ENCODE measurements around the gene MYO7A. TPM values are rescaled to one million over a fixed set of nuclear protein-coding genes. Genes with fewer than 3 reads are reported as not detected.

MYO7A gene
- total RNA-seq, 1 donor from 2014 or later, result 0.97 TPM

DNA sequence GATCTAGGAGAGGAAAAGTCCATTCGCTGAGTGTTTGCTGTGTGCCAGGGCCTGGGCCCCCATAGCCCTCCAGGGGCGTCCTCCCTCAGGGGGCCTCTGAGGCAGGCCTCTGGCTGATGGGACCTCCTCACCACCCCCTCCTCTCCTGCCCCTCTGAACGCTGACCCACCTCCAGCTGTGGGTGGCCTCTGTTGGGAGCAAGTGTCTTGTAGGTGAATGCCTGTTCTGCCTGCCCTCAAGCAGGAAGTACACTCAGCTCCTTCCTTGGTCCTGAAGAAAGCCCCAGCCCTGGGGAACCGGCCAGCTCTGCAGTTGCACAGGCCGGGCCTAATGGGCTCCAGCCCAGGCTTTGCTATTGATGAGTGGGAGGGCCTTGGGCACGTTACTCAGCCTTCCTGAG, 3.5 kb downstream of the MYO7A start:
- Mint-ChIP-seq H3K27me3 (ENCODE audit: insufficient read depth, low read depth) (peaks cover 3% of the 10 kb centered on the region), H3K27ac (no peak overlapping the region), H3K36me3 (no peaks in the 10 kb centered on the region), H3K4me3 (no peak overlapping the region), H3K4me1 (peaks cover 26% of the 10 kb centered on the region), H3K9me3 (no peaks in the 10 kb centered on the region)
- Histone ChIP-seq H3K27ac (no peak overlapping the region), H3K79me2 (ENCODE audit: low read depth) (no peaks in the 10 kb centered on the region), H3K4me1 (peaks cover 9% of the 10 kb centered on the region), H3K9me3 (ENCODE audit: low read depth) (no peaks in the 10 kb centered on the region), H2AFZ (replicated peaks) (no peak overlapping the region), H3K9ac (no peak overlapping the region), H3K4me3 (no peak overlapping the region), H3K36me3 (no peaks in the 10 kb centered on the region), H3K4me2 (no peak overlapping the region), H4K20me1 (ENCODE audit: low read depth) (no peaks in the 10 kb centered on the region), H3K27me3 (no peaks in the 10 kb centered on the region), H3F3A (ENCODE audit: low read depth) (peaks cover 5% of the 10 kb centered on the region)
- no peak for TF ChIP-seq EZH2phosphoT487 (IDR thresholded peaks at IDR 0.05)
- TF ChIP-seq CTCF (IDR thresholded peaks at IDR 0.05), result no peak
- TF ChIP-seq EZH2 (IDR thresholded peaks at IDR 0.05), result no peak
- no peak for DNase-seq (ENCODE audit: low spot score)

DNA sequence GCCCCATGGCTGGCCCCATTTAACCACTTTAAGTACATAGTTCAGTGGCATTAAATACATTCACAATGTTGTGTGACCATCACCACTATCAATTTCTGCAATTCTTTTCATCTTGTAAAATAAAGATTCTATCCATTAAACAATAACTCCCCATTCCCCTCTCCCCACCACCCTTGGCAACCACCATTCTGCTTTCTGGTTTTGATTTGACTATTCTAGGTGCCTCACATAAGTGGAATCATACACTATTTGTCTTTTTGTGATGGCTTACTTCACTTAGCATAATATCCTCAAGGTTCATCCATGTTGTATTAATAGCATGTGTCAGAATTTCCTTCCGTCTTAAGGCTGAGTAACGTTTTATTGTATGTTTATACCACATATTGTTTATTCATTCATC, 7.0 kb downstream of the MYO7A start:
- H3K4me3 Mint-ChIP-seq, result no peak overlapping the region
- peaks cover 14% of the 10 kb centered on the region for H3K4me1 Mint-ChIP-seq
- DNase-seq (ENCODE audit: low spot score), result no peak
- H3K27ac Mint-ChIP-seq, result no peak overlapping the region
- Histone ChIP-seq H3K4me3 (no peak overlapping the region), H3K36me3 (no peaks in the 10 kb centered on the region), H3K79me2 (ENCODE audit: low read depth) (no peaks in the 10 kb centered on the region), H2AFZ (replicated peaks) (no peak overlapping the region), H3K4me2 (no peak overlapping the region), H3K27me3 (no peaks in the 10 kb centered on the region), H3K9ac (no peak overlapping the region), H4K20me1 (ENCODE audit: low read depth) (no peaks in the 10 kb centered on the region), H3K4me1 (peaks cover 3% of the 10 kb centered on the region), H3F3A (ENCODE audit: low read depth) (no peaks in the 10 kb centered on the region), H3K27ac (no peak overlapping the region), H3K9me3 (ENCODE audit: low read depth) (no peaks in the 10 kb centered on the region)
- H3K36me3 Mint-ChIP-seq, result no peaks in the 10 kb centered on the region
- no peak for TF ChIP-seq CTCF (IDR thresholded peaks at IDR 0.05)
- H3K27me3 Mint-ChIP-seq (ENCODE audit: insufficient read depth, low read depth), result peaks cover 4% of the 10 kb centered on the region
- no peaks in the 10 kb centered on the region for H3K9me3 Mint-ChIP-seq

DNA sequence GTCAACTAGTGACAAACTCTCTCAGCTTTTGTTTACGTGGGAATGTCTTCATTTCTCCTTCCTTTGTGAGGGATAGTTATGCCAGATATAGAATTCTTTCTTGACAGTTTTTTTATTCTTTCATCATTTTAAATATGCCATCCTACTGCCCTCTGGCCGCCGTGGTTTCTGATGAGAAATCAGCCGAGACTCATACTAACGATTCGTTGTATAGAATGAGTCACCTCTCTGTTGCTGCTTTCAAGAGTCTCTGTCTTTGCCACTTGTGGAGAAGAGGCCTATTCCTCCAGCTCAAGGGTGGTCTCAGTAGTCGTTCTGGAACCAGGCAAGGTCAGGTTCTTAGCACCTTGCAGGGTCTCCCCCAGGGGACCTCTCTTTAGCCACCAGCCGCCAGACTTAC, 8.0 kb downstream of the MYO7A start:
- Histone ChIP-seq H3K9ac (no peak overlapping the region), H3K4me3 (no peak overlapping the region), H3K9me3 (ENCODE audit: low read depth) (no peaks in the 10 kb centered on the region), H3K79me2 (ENCODE audit: low read depth) (no peaks in the 10 kb centered on the region), H2AFZ (replicated peaks) (no peak overlapping the region), H3K27ac (no peak overlapping the region), H3K27me3 (no peaks in the 10 kb centered on the region), H3F3A (ENCODE audit: low read depth) (no peaks in the 10 kb centered on the region), H3K36me3 (no peaks in the 10 kb centered on the region), H3K4me1 (peaks cover 9% of the 10 kb centered on the region), H3K4me2 (no peak overlapping the region), H4K20me1 (ENCODE audit: low read depth) (no peaks in the 10 kb centered on the region)
- TF ChIP-seq EZH2 (IDR thresholded peaks at IDR 0.05) (no peak), CTCF (IDR thresholded peaks at IDR 0.05) (no peak), EZH2phosphoT487 (IDR thresholded peaks at IDR 0.05) (no peak)
- Mint-ChIP-seq H3K4me3 (no peak overlapping the region), H3K9me3 (no peaks in the 10 kb centered on the region), H3K36me3 (no peaks in the 10 kb centered on the region), H3K27ac (no peak overlapping the region), H3K27me3 (ENCODE audit: insufficient read depth, low read depth) (peaks cover 4% of the 10 kb centered on the region), H3K4me1 (peaks cover 18% of the 10 kb centered on the region)
- no peak for DNase-seq (ENCODE audit: low spot score)
